H1 (cell line): ENCODE measurements around the gene MCF2L. TPM values are rescaled to one million over a fixed set of nuclear protein-coding genes. Genes with fewer than 3 reads are reported as not detected.

Experiments
- CTCF ChIA-PET: fragments of 300-600 bp; sonication (Branson Sonifier 250); formaldehyde crosslinking; loops from one replicate; lab custom pipeline; 2021; ENCODE audit not compliant: partially characterized antibody; lab: Charles Lee
- POLR2A ChIA-PET: fragments of 300-600 bp; sonication (Branson Sonifier 250); formaldehyde crosslinking; loops from one replicate; lab custom pipeline; 2021; ENCODE audit warnings: inconsistent platforms; ENCODE audit not compliant: partially characterized antibody; lab: Charles Lee
- DNase-seq, 2 experiments: peaks; one replicate each; pipeline versions ENCODE4 v3.0.0 to v3.0.0-alpha.2; 2010 to 2022; ENCODE audit warnings: low spot score in 2 of 2, low read depth in 1 of 2, mixed read lengths in 1 of 2
- FAIRE-seq: peaks from 2 replicates; lab custom pipeline; 2011; peaks lifted over from hg19 to GRCh38; lab: Jason Lieb, UNC
- H2AFZ ChIP-seq: 2 replicates; pipeline ENCODE4 v1.8.1; 2012; ENCODE audit warnings: low read length, inconsistent platforms
- H2AK5ac ChIP-seq: 2 replicates; pipeline ENCODE4 v1.6.1; 2013; ENCODE audit warnings: low read depth, low read length
- H2BK120ac ChIP-seq: replicated peaks from 2 replicates; pipeline ENCODE3; 2013; ENCODE audit warnings: low read depth, low read length, inconsistent platforms
- H2BK12ac ChIP-seq: 2 replicates; pipeline ENCODE4 v1.6.1; 2013; ENCODE audit warnings: low read depth, low read length
- H2BK15ac ChIP-seq: 2 replicates; pipeline ENCODE4 v1.6.1; 2013; ENCODE audit warnings: low read length
- H2BK20ac ChIP-seq: 2 replicates; pipeline ENCODE4 v1.6.1; 2013; ENCODE audit warnings: low read length
- H2BK5ac ChIP-seq: 2 replicates; pipeline ENCODE4 v1.6.1; 2013; ENCODE audit warnings: low read depth, low read length
- H3K14ac ChIP-seq: 2 replicates; pipeline ENCODE4 v1.6.1; 2013; ENCODE audit warnings: inconsistent platforms; ENCODE audit not compliant: insufficient read length
- H3K18ac ChIP-seq: 2 replicates; pipeline ENCODE4 v1.6.1; 2013; ENCODE audit warnings: low read length; ENCODE audit errors: extremely low read depth
- H3K23ac ChIP-seq: 2 replicates; pipeline ENCODE4 v1.6.1; 2013; ENCODE audit warnings: inconsistent platforms; ENCODE audit not compliant: insufficient read length
- H3K23me2 ChIP-seq: 2 replicates; pipeline ENCODE4 v1.6.1; 2013; ENCODE audit warnings: low read depth, low read length
- H3K27ac ChIP-seq: 2 replicates; pipeline ENCODE4 v1.6.1; 2011; ENCODE audit warnings: low read depth, low read length, inconsistent platforms
- H3K27me3 ChIP-seq, 4 experiments: replicated peaks in 1 of 4; 1 replicate in 1 of 4; 2 replicates in 3 of 4; pipeline versions ENCODE4 v1.6.1 to v1.8.1; 2011 to 2013; ENCODE audit warnings: low read length in 3 of 4, mild to moderate bottlenecking in 3 of 4, inconsistent platforms in 2 of 4, mixed read lengths in 2 of 4, moderate library complexity in 1 of 4; ENCODE audit not compliant: control insufficient read depth in 3 of 4, insufficient read depth in 3 of 4; ENCODE audit errors: extremely low read depth in 1 of 4
- H3K36me3 ChIP-seq, 4 experiments: 2 replicates each; pipeline versions ENCODE4 v1.6.1 to v1.8.1; 2011 to 2013; ENCODE audit warnings: mild to moderate bottlenecking in 4 of 4, low read length in 3 of 4, moderate library complexity in 2 of 4, control low read depth in 1 of 4, inconsistent platforms in 1 of 4; ENCODE audit not compliant: insufficient read depth in 4 of 4, control insufficient read depth in 2 of 4
- H3K4ac ChIP-seq: replicated peaks from 2 replicates; pipeline ENCODE3; 2013; ENCODE audit warnings: low read length, low read depth, mixed read lengths, inconsistent platforms; ENCODE audit not compliant: insufficient read length
- H3K4me1 ChIP-seq, 4 experiments: replicated peaks in 1 of 4; 1 replicate in 1 of 4; 2 replicates in 3 of 4; pipeline versions ENCODE4 v1.6.1 to v1.8.1; 2011 to 2013; ENCODE audit warnings: low read length in 3 of 4, inconsistent platforms in 2 of 4, mixed read lengths in 1 of 4; ENCODE audit not compliant: insufficient read depth in 4 of 4, control insufficient read depth in 3 of 4
- H3K4me2 ChIP-seq, 2 experiments: 2 replicates each; pipeline versions ENCODE4 v1.6.1 to v1.8.1; 2011 to 2013; ENCODE audit warnings: low read depth in 2 of 2, low read length in 2 of 2, control low read depth in 1 of 2, inconsistent platforms in 1 of 2, mild to moderate bottlenecking in 1 of 2; ENCODE audit not compliant: insufficient read depth in 1 of 2
- H3K4me3 ChIP-seq, 4 experiments: fragments of 200-600, 300-600 bp in 1 of 4; sonication (generic), shearing (Covaris generic), sonication (Bioruptor Twin) in 1 of 4; 2 replicates each; pipeline versions ENCODE4 v1.5.1 to v1.8.1; 2011 to 2016; ENCODE audit warnings: low read length in 4 of 4, low read depth in 3 of 4, control low read depth in 2 of 4, inconsistent platforms in 2 of 4, mild to moderate bottlenecking in 2 of 4, mixed read lengths in 1 of 4, moderate library complexity in 1 of 4; ENCODE audit not compliant: insufficient read depth in 2 of 4; ENCODE audit errors: extremely low read depth in 1 of 4
- H3K56ac ChIP-seq: replicated peaks from 2 replicates; pipeline ENCODE3; 2013; ENCODE audit warnings: low read depth, mild to moderate bottlenecking, mixed read lengths, low read length, inconsistent platforms; ENCODE audit not compliant: insufficient read length
- H3K79me1 ChIP-seq: 2 replicates; pipeline ENCODE4 v1.6.1; 2013; ENCODE audit warnings: low read depth, low read length, control low read depth
- H3K79me2 ChIP-seq, 2 experiments: 2 replicates each; pipeline versions ENCODE4 v1.6.1 to v1.8.1; 2012 to 2013; ENCODE audit warnings: low read length in 2 of 2, mild to moderate bottlenecking in 2 of 2, inconsistent platforms in 1 of 2; ENCODE audit not compliant: insufficient read depth in 2 of 2, control insufficient read depth in 1 of 2
- H3K9ac ChIP-seq, 4 experiments: replicated peaks in 1 of 4; 1 replicate in 1 of 4; 2 replicates in 3 of 4; pipeline versions ENCODE4 v1.6.1 to v1.8.1; 2011 to 2013; ENCODE audit warnings: low read depth in 3 of 4, low read length in 3 of 4, control low read depth in 2 of 4, mild to moderate bottlenecking in 2 of 4, moderate library complexity in 2 of 4, inconsistent platforms in 1 of 4; ENCODE audit errors: extremely low read depth in 1 of 4
- H3K9me3 ChIP-seq, 2 experiments: 2 replicates each; pipeline versions ENCODE4 v1.6.1 to v1.8.1; 2012 to 2013; ENCODE audit warnings: mild to moderate bottlenecking in 2 of 2, moderate library complexity in 2 of 2, control low read depth in 1 of 2, inconsistent platforms in 1 of 2, low read depth in 1 of 2, low read length in 1 of 2, mixed read lengths in 1 of 2; ENCODE audit not compliant: insufficient read depth in 2 of 2
- H4K20me1 ChIP-seq, 2 experiments: replicated peaks in 1 of 2; 2 replicates each; pipeline versions ENCODE3 to v1.8.1; 2011 to 2013; ENCODE audit warnings: inconsistent platforms in 2 of 2, low read length in 2 of 2, mild to moderate bottlenecking in 1 of 2; ENCODE audit not compliant: insufficient read depth in 2 of 2, control insufficient read depth in 1 of 2
- H4K5ac ChIP-seq: 2 replicates; pipeline ENCODE4 v1.6.1; 2013; ENCODE audit warnings: low read length, low read depth, mixed read lengths, inconsistent platforms; ENCODE audit not compliant: insufficient read length
- H4K8ac ChIP-seq: 2 replicates; pipeline ENCODE4 v1.8.0; 2013; ENCODE audit warnings: mild to moderate bottlenecking, moderate library complexity, low read length, inconsistent platforms; ENCODE audit not compliant: insufficient read depth; ENCODE audit errors: extremely low read depth
- H4K91ac ChIP-seq: replicated peaks from 2 replicates; pipeline ENCODE3; 2013; ENCODE audit warnings: low read length, mixed read lengths, inconsistent platforms; ENCODE audit not compliant: insufficient read length
- CTBP2 ChIP-seq: IDR thresholded peaks from 2 replicates; pipeline ENCODE4 v1.7.0; 2011; ENCODE audit warnings: borderline replicate concordance, mild to moderate bottlenecking, moderate library complexity, mixed read lengths, low read length; ENCODE audit not compliant: insufficient read depth, insufficient read length
- MAX ChIP-seq: IDR thresholded peaks from 2 replicates; pipeline ENCODE4 v1.6.1; 2012; ENCODE audit warnings: inconsistent platforms
- POLR2AphosphoS5 ChIP-seq: IDR thresholded peaks from 2 replicates; pipeline ENCODE4 v1.6.1; 2011; ENCODE audit warnings: low read depth, low read length
- RXRA ChIP-seq: IDR thresholded peaks from 2 replicates; pipeline ENCODE4 v1.6.1; 2011; ENCODE audit warnings: low read depth, mild to moderate bottlenecking, low read length, moderate library complexity; ENCODE audit not compliant: insufficient read depth
- SIRT6 ChIP-seq: IDR thresholded peaks from one replicate; pipeline ENCODE4 v1.7.1; 2012; ENCODE audit warnings: low read length, inconsistent platforms
- SRF ChIP-seq: IDR thresholded peaks from 2 replicates; pipeline ENCODE4 v1.6.1; 2011; ENCODE audit warnings: mild to moderate bottlenecking, low read depth, low read length, moderate library complexity
- TAF1 ChIP-seq: IDR thresholded peaks from 2 replicates; pipeline ENCODE4 v1.6.1; 2011; ENCODE audit warnings: mild to moderate bottlenecking, low read depth, low read length
- TBP ChIP-seq: IDR thresholded peaks from 2 replicates; pipeline ENCODE4 v1.6.1; 2011; ENCODE audit warnings: low read depth, low read length, improper control_type of control experiment
- WGBS, 2 experiments: shearing (Covaris generic) in 1 of 2; methylation state at CpG; one replicate each; pipeline versions ENCODE4 v1.1.6 to v1.1.7; 2013 to 2015; ENCODE audit warnings: low lambda C conversion rate in 2 of 2, mixed read lengths in 2 of 2, inconsistent platforms in 1 of 2, low coverage in 1 of 2, missing lambda C conversion rate in 1 of 2; ENCODE audit not compliant: insufficient replicate concordance in 2 of 2, insufficient coverage in 1 of 2, insufficient read length in 1 of 2; ENCODE audit errors: extremely low coverage in 1 of 2, missing lambda C conversion rate in 1 of 2; 5-methylcytosine and 5-hydroxymethylcytosine counted together
- polyA plus RNA-seq, 7 experiments: library from polyadenylated mRNA; depleted of rRNA in 3 of 7; stranded (reverse) in 5 of 7; unstranded in 2 of 7; fragments of >200 nt in 5 of 7; fragments of 200-250 nt in 2 of 7; gene quantifications; 1 replicate in 5 of 7; 2 replicates in 1 of 7; 4 replicates in 1 of 7; pipeline versions ENCODE4 v1.2.1 to v1.2.3, GENCODE V29; 2011 to 2013; ENCODE audit warnings: missing spikeins in 2 of 7, mixed read lengths in 2 of 7
- total RNA-seq: library from RNA; stranded (reverse); fragmentation: NEBNext Ultra II Directional; extraction: Animal tissue kit (Norgen Biotek cat#: 25700); gene quantifications from 2 replicates; pipeline ENCODE4 v1.2.1, GENCODE V29; 2021

Gene MCF2L
- total and polyA plus RNA-seq, 2 of the 8 experiments (the other 6 are each of a cell fraction or from before 2014, with no cell fraction given) = 10.1 to 24.4 TPM

GRCh38 chr13:113094410-113094800 lies 125.4 kb downstream of the MCF2L start:
- Histone ChIP-seq H2BK12ac (no peak overlapping the region), H4K8ac (no peak overlapping the region), H3K56ac (no peak overlapping the region), H3K18ac (no peak overlapping the region), H2BK5ac (no peak overlapping the region), H3K9me3 (no peaks in the 10 kb centered on the region), H3K9ac (no peak overlapping the region), H2BK20ac (no peak overlapping the region), H3K4ac (no peak overlapping the region), H3K79me2 (no peaks in the 10 kb centered on the region), H3K27me3 (no peaks in the 10 kb centered on the region), H3K14ac (no peak overlapping the region), H3K79me1 (no peaks in the 10 kb centered on the region; the same call in 1 of the 2 replicates), H4K20me1 (peaks cover 0 to 1% of the 10 kb centered on the region in 2 experiments), H2BK15ac (no peak overlapping the region), H4K91ac (no peak overlapping the region), H3K4me3 (no peak overlapping the region), H2AFZ (no peak overlapping the region), H3K23ac (no peak overlapping the region), H3K36me3 (no peaks in the 10 kb centered on the region; a peak in 1 of 8 replicates), H4K5ac (no peak overlapping the region), H3K23me2 (peaks cover 2% of the 10 kb centered on the region; the same call in 1 of the 2 replicates), H2BK120ac (no peak overlapping the region), H2AK5ac (no peak overlapping the region), H3K27ac (no peak overlapping the region), H3K4me2 (no peak overlapping the region), H3K4me1 (peaks cover 0 to 6% (median 4%) of the 10 kb centered on the region in 4 experiments; a peak in 2 of 7 replicates)
- CTCF ChIA-PET = interaction anchor here (0.8 to 2.3 kb wide), 5 partner anchors 9 to 59 kb away, joined by 3 to 6 read pairs (median 3); no protein-coding TSS in a partner anchor
- FAIRE-seq (no peak), DNase-seq (no peak)
- TF ChIP-seq SIRT6 (no peak), MAX (no peak), TAF1 (no peak), RXRA (no peak), POLR2AphosphoS5 (no peak), CTBP2 (no peak), TBP (no peak), SRF (no peak)
- POLR2A ChIA-PET = interaction anchor here (3.1 kb wide), 1 partner anchor 10 kb away, joined by 14 read pairs; the partner anchor contains the start of gene F7
- 90% methylated on average over 13 of the region's 14 CpGs; no CpG with 5 or more reads in 1 of the 2 experiments for WGBS, 2 experiments
